ENCODE data around the gene UBE2D4. TPM values are rescaled to one million over a fixed set of nuclear protein-coding genes. Genes with fewer than 3 reads are reported as not detected.

Gene UBE2D4
- total RNA-seq, 1 donor from 2014 or later: 13.9 TPM

DNA sequence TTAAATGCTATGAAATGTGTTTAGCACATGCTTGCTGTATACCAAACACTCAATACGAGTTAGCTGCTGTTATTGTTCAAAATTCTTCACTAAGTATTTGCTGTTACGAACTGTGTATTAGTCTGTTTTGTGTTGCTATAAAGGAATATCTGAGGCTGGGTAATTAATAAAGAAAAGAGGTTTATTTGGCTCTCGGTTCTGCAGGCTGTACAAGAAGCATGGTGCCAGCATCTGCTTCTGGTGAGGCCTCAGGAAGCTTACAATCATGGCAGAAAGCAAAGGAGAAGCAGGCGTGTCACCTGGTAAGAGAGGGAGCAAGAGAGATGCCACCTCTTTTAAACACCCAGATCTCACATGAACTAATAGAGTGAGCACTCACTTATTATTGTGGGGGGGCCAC is 1.6 kb downstream of the UBE2D4 start:
- no peak for TF ChIP-seq EZH2 (IDR thresholded peaks at IDR 0.05; ENCODE audit: insufficient read depth, low read length)
- TF ChIP-seq, protein P1, sequence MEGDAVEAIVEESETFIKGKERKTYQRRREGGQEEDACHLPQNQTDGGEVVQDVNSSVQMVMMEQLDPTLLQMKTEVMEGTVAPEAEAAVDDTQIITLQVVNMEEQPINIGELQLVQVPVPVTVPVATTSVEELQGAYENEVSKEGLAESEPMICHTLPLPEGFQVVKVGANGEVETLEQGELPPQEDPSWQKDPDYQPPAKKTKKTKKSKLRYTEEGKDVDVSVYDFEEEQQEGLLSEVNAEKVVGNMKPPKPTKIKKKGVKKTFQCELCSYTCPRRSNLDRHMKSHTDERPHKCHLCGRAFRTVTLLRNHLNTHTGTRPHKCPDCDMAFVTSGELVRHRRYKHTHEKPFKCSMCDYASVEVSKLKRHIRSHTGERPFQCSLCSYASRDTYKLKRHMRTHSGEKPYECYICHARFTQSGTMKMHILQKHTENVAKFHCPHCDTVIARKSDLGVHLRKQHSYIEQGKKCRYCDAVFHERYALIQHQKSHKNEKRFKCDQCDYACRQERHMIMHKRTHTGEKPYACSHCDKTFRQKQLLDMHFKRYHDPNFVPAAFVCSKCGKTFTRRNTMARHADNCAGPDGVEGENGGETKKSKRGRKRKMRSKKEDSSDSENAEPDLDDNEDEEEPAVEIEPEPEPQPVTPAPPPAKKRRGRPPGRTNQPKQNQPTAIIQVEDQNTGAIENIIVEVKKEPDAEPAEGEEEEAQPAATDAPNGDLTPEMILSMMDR (IDR thresholded peaks at IDR 0.05; ENCODE audit: insufficient read depth, low read depth, low read length): no peak
- no peaks in the 10 kb centered on the region for H3K4me1 ChIP-seq (ENCODE audit: insufficient read depth, low read length)
- Mint-ChIP-seq H3K27ac (ENCODE audit: unreplicated experiment) (no peak overlapping the region), H3K36me3 (ENCODE audit: low read depth, unreplicated experiment) (no peaks in the 10 kb centered on the region), H3K4me3 (ENCODE audit: unreplicated experiment) (no peak overlapping the region), H3K4me1 (ENCODE audit: low read depth, unreplicated experiment) (no peaks in the 10 kb centered on the region), H3K27me3 (ENCODE audit: low read depth, unreplicated experiment) (no peaks in the 10 kb centered on the region), H3K9me3 (ENCODE audit: unreplicated experiment) (no peaks in the 10 kb centered on the region)
- no peaks in the 10 kb centered on the region for H4K20me1 ChIP-seq (ENCODE audit: insufficient read depth, low read length)
- no peak overlapping the region for H3K9ac ChIP-seq (ENCODE audit: low read length)
- no peaks in the 10 kb centered on the region for H3K36me3 ChIP-seq (ENCODE audit: insufficient read depth, low read length)
- H3K4me2 ChIP-seq (ENCODE audit: low read length): no peak overlapping the region
- no peak for DNase-seq (ENCODE audit: low read depth)
- no peaks in the 10 kb centered on the region for H3K27me3 ChIP-seq (ENCODE audit: insufficient read depth, low read length)
- no peak overlapping the region for H2AFZ ChIP-seq (ENCODE audit: low read depth, low read length)
- H3K4me3 ChIP-seq (ENCODE audit: insufficient read depth, low read depth, low read length): no peak overlapping the region
- FAIRE-seq: no peak
- H3K9me3 ChIP-seq (ENCODE audit: insufficient read depth, low read depth, low read length): no peaks in the 10 kb centered on the region
- H3K27ac ChIP-seq (ENCODE audit: low read depth, low read length): no peak overlapping the region
- no peaks in the 10 kb centered on the region for H3K79me2 ChIP-seq (ENCODE audit: insufficient read depth, low read length)

DNA sequence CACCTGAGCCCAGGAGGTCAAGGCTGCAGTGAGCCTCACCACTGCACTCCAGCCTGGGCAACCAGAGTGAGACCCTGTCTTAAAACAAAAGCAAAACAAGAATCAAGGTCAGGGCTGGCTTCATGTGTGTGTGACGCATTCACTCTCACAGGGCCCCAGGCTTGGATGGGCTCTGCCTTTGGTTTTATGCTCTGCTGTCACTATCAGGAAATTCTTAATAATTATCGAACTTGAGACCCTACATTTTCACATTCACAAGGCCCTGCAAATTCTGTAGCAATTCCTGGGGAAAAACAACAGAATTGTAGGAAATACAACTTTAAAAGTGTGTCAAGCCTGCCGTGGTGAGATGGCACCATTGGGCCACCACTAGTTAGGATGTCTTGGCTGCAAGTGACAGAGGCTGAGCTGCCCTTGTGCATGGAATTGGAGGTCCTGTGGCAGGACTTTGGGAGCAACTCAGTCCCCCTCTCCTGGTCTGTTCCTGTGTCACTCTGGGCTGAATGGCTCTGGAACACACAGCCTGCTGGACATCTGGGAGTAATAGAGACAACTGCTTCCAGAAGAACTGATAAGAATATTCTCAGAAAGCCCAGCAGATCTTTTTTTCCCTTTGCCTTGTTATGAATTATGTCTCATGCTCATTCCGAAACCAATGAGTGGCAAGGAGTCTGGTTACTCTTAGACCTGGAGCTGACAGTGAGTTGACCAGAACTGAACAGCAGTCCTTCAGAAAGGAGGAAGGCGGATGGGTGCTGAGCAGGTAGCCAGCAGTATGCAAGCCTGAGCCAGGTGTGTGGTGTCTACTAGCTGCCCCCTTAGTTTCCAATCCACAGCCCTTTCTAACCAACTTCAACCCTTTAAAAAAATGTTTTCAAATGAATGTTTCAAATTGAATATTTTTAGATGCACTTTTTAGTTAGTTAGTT is 3.6 kb downstream of the UBE2D4 start:
- no peak for TF ChIP-seq EZH2 (IDR thresholded peaks at IDR 0.05; ENCODE audit: insufficient read depth, low read length)
- TF ChIP-seq, protein P1 (IDR thresholded peaks at IDR 0.05; ENCODE audit: insufficient read depth, low read depth, low read length): no peak
- Mint-ChIP-seq H3K4me1 (ENCODE audit: low read depth, unreplicated experiment) (no peaks in the 10 kb centered on the region), H3K36me3 (ENCODE audit: low read depth, unreplicated experiment) (no peaks in the 10 kb centered on the region), H3K27me3 (ENCODE audit: low read depth, unreplicated experiment) (no peaks in the 10 kb centered on the region), H3K9me3 (ENCODE audit: unreplicated experiment) (no peaks in the 10 kb centered on the region), H3K27ac (ENCODE audit: unreplicated experiment) (no peak overlapping the region), H3K4me3 (ENCODE audit: unreplicated experiment) (no peak overlapping the region)
- FAIRE-seq (no peak), DNase-seq (ENCODE audit: low read depth) (no peak)
- H3K4me3 ChIP-seq (ENCODE audit: insufficient read depth, low read depth, low read length): no peak overlapping the region
- H3K36me3 ChIP-seq (ENCODE audit: insufficient read depth, low read length): no peaks in the 10 kb centered on the region
- no peaks in the 10 kb centered on the region for H3K27me3 ChIP-seq (ENCODE audit: insufficient read depth, low read length)
- no peak overlapping the region for H3K4me2 ChIP-seq (ENCODE audit: low read length)
- no peaks in the 10 kb centered on the region for H3K9me3 ChIP-seq (ENCODE audit: insufficient read depth, low read depth, low read length)
- no peaks in the 10 kb centered on the region for H3K79me2 ChIP-seq (ENCODE audit: insufficient read depth, low read length)
- no peak overlapping the region for H3K27ac ChIP-seq (ENCODE audit: low read depth, low read length)
- H4K20me1 ChIP-seq (ENCODE audit: insufficient read depth, low read length): no peaks in the 10 kb centered on the region
- no peak overlapping the region for H2AFZ ChIP-seq (ENCODE audit: low read depth, low read length)
- H3K9ac ChIP-seq (ENCODE audit: low read length): no peak overlapping the region
- H3K4me1 ChIP-seq (ENCODE audit: insufficient read depth, low read length): no peaks in the 10 kb centered on the region

DNA sequence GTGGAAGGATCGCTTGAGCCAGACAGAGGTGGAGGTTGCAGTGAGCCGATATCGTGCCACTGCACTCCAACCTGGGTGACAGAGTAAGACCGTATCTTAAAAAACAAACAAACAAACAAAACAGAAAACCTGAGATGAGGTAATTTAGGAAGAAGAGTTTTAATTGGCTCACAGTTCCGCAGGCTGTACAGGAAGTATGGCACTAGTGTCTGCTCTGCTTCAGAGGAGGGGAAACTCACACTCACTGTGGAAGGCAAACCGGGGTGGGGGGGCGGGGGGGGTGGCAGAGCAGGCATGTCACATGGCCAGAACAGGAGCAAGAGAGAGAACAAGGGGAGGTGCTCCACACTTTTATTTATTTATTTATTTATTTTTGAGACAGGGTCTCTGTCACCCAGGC is 5.1 kb downstream of the UBE2D4 start:
- no peaks in the 10 kb centered on the region for H3K27me3 Mint-ChIP-seq (ENCODE audit: low read depth, unreplicated experiment)
- no peaks in the 10 kb centered on the region for H3K4me1 ChIP-seq (ENCODE audit: insufficient read depth, low read length)
- no peak overlapping the region for H3K9ac ChIP-seq (ENCODE audit: low read length)
- H3K9me3 ChIP-seq (ENCODE audit: insufficient read depth, low read depth, low read length): no peaks in the 10 kb centered on the region
- H3K27ac Mint-ChIP-seq (ENCODE audit: unreplicated experiment): no peak overlapping the region
- H4K20me1 ChIP-seq (ENCODE audit: insufficient read depth, low read length): no peaks in the 10 kb centered on the region
- no peak overlapping the region for H2AFZ ChIP-seq (ENCODE audit: low read depth, low read length)
- H3K9me3 Mint-ChIP-seq (ENCODE audit: unreplicated experiment): no peaks in the 10 kb centered on the region
- no peak overlapping the region for H3K4me3 ChIP-seq (ENCODE audit: insufficient read depth, low read depth, low read length)
- H3K27me3 ChIP-seq (ENCODE audit: insufficient read depth, low read length): no peaks in the 10 kb centered on the region
- no peak for TF ChIP-seq EZH2 (IDR thresholded peaks at IDR 0.05; ENCODE audit: insufficient read depth, low read length)
- TF ChIP-seq, protein P1 (IDR thresholded peaks at IDR 0.05; ENCODE audit: insufficient read depth, low read depth, low read length): no peak
- H3K79me2 ChIP-seq (ENCODE audit: insufficient read depth, low read length): no peaks in the 10 kb centered on the region
- H3K4me2 ChIP-seq (ENCODE audit: low read length): no peak overlapping the region
- H3K36me3 ChIP-seq (ENCODE audit: insufficient read depth, low read length): no peaks in the 10 kb centered on the region
- no peaks in the 10 kb centered on the region for H3K4me1 Mint-ChIP-seq (ENCODE audit: low read depth, unreplicated experiment)
- FAIRE-seq: no peak
- no peak overlapping the region for H3K27ac ChIP-seq (ENCODE audit: low read depth, low read length)
- H3K36me3 Mint-ChIP-seq (ENCODE audit: low read depth, unreplicated experiment): no peaks in the 10 kb centered on the region
- no peak for DNase-seq (ENCODE audit: low read depth)
- no peak overlapping the region for H3K4me3 Mint-ChIP-seq (ENCODE audit: unreplicated experiment)
